PC-9 (cell line): ENCODE measurements around the gene FAM43B.

Source experiments
- CTCF ChIP-seq: fragments of 200-600 bp; sonication (generic); conservative IDR thresholded peaks from 2 replicates; pipeline ENCODE4 v1.6.1; 2017; ENCODE audit warnings: mixed run types, antibody characterized with exemption, mild to moderate bottlenecking, moderate library complexity
- EZH2 ChIP-seq: fragments of 200-600 bp; sonication (generic); IDR thresholded peaks from 2 replicates; pipeline ENCODE4 v1.8.0; 2017; ENCODE audit warnings: antibody characterized with exemption, low read depth

- no peak for TF ChIP-seq EZH2
- TF ChIP-seq CTCF: no peak
Observed at GRCh38 chr1:20590306-20590777, 38.0 kb downstream of the FAM43B start.
